Right renal pelvis (tissue), 4 donors: ENCODE results near the gene IGLON5. TPM values are rescaled to one million over a fixed set of nuclear protein-coding genes. Genes with fewer than 3 reads are reported as not detected.

ENCODE experiments used
- polyA plus RNA-seq, 4 donors: library from polyadenylated mRNA; unstranded; fragments of 120-200 nt; gene quantifications; one replicate each; pipeline ENCODE4 v1.2.1, GENCODE V29; 2013; ENCODE audit not compliant: insufficient read length in 4 of 4

IGLON5 gene
- polyA plus RNA-seq, 4 donors, result 2.8 to 4.3 (median 4.0) TPM

Other genes starting within 250 kb of the IGLON5 start
- gene KLK13, start 246.6 kb upstream of the IGLON5 start, polyA plus RNA-seq, result under 1 TPM; 0.20 to 0.55 (median 0.52) TPM
- gene KLK14, start 228.8 kb upstream of the IGLON5 start, polyA plus RNA-seq, result under 1 TPM; 0.15 to 0.53 (median 0.28) TPM
- 1 to 10 TPM; 2.6 to 4.6 (median 3.0) TPM for gene CTU1, start 203.2 kb upstream of the IGLON5 start, polyA plus RNA-seq
- 1 to 10 TPM in 3 of 4 donors, under 1 TPM in 1; 0.97 to 2.3 (median 1.3) TPM for gene SIGLEC9, start 186.7 kb upstream of the IGLON5 start, polyA plus RNA-seq
- gene SIGLEC7, start 169.3 kb upstream of the IGLON5 start, polyA plus RNA-seq, result under 1 TPM; 0.32 to 0.62 (median 0.43) TPM
- 1 to 10 TPM; 1.5 to 2.6 (median 1.5) TPM for gene CD33, start 86.6 kb upstream of the IGLON5 start, polyA plus RNA-seq
- not detected for gene SIGLECL1, start 60.6 kb upstream of the IGLON5 start, polyA plus RNA-seq
- 1 to 10 TPM; 4.3 to 5.2 (median 5.0) TPM for gene VSIG10L, start 30.5 kb downstream of the IGLON5 start, polyA plus RNA-seq
- gene ETFB, start 54.7 kb downstream of the IGLON5 start, polyA plus RNA-seq, result 100 to 1,000 TPM; 110 to 172 (median 124) TPM
- gene CLDND2, start 57.4 kb downstream of the IGLON5 start, polyA plus RNA-seq, result 1 to 10 TPM; 1.3 to 1.9 (median 1.6) TPM
- 1 to 10 TPM; 1.0 to 1.7 (median 1.5) TPM for gene NKG7, start 61.0 kb downstream of the IGLON5 start, polyA plus RNA-seq
- gene LIM2, start 76.3 kb downstream of the IGLON5 start, polyA plus RNA-seq, result under 1 TPM; 0.24 to 0.47 (median 0.29) TPM
- gene C19orf84, start 78.9 kb downstream of the IGLON5 start, polyA plus RNA-seq, result under 1 TPM; 0.11 to 0.36 (median 0.23) TPM
- gene SIGLEC10, start 106.0 kb downstream of the IGLON5 start, polyA plus RNA-seq, result 1 to 10 TPM in 2 of 4 donors, under 1 TPM in 2; 0.87 to 1.3 (median 1.1) TPM
- gene SIGLEC8, start 146.8 kb downstream of the IGLON5 start, polyA plus RNA-seq, result under 1 TPM in 2 of 4 donors, not detected in 2; 0.05 to 0.08 TPM
- not detected for gene CEACAM18, start 166.9 kb downstream of the IGLON5 start, polyA plus RNA-seq
- under 1 TPM in 3 of 4 donors, not detected in 1; 0.04 to 0.13 (median 0.11) TPM for gene SIGLEC12, start 190.2 kb downstream of the IGLON5 start, polyA plus RNA-seq
- under 1 TPM in 3 of 4 donors, not detected in 1; 0.12 to 0.25 (median 0.19) TPM for gene SIGLEC6, start 220.0 kb downstream of the IGLON5 start, polyA plus RNA-seq